HG02610 (cell line): ENCODE results near the gene UCP3.

Experiments used
- ATAC-seq: cut with Tn5 transposase; IDR thresholded peaks from one replicate; pipeline ENCODE4 v1.9.1; 2021; ENCODE audit warnings: mild to moderate bottlenecking, moderate library complexity; ENCODE audit not compliant: unreplicated experiment

Gene UCP3

DNA sequence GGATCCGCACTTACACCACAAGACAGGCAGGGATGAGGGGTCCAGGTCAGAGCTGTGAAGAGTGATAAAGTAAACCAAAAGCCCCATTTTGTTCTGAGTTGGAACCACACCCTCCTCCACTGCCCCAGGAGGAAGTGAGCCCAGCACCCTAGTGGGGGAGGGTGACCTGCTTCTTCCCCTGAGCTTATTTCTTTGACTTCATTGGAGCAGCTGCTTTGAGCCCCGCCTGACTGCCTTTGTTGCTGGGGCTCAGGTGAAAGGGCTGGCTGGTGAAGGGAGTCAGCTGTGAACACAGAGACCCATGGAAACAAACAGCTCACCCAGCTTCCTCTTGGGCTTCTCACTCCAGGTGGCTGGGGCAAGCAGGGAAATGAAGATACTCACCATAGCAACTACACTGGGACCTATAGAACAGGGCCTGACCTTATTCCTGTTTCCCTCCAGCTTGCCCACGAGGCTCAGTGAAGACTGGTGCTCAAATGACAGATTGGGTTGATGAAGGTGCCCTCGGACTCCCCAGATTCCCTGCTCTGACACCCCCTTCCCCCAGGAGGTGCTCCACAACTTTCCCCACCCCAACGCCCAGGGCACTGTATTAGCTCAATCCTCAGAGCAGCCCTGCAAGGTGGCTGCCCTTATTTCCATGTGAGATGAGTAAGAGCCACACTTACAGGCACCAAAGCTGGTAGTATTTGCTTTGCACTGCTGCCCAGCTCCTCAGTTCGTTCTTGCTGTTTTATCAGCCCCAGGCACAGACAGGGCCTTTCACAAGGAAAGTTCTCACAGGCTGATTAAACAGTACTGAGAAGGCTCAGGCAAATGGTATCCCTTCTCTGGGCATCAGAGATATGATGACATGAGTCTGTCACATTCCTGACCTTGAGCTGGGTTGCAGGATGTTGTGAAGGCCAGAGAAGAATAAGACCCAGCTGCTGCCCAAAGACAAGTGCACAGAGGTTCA is 28.6 kb downstream of the UCP3 start:
- ATAC-seq: peak; percentile 56

- ATAC-seq: no peak
Observed at GRCh38 chr11:73978576-73979086, 30.3 kb downstream of the UCP3 start.

GRCh38 chr11:73977856-73978519 is 30.9 kb downstream of the UCP3 start:
- no peak for ATAC-seq

GRCh38 chr11:73976451-73977151 is 32.3 kb downstream of the UCP3 start:
- ATAC-seq: no peak

DNA sequence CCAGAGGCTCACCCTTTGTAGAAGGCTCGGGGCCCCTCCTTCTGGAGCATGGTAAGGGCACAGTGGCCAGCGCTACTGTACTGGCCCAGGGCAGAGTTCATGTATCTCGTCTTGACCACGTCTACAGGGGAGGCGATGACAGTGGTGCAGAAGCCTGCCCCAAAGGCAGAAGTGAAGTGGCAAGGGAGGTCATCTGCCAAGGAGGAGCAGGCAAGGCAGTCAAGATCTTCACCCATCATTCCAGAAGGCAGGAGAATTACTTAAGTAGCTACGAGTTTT is 33.5 kb downstream of the UCP3 start:
- no peak for ATAC-seq

DNA sequence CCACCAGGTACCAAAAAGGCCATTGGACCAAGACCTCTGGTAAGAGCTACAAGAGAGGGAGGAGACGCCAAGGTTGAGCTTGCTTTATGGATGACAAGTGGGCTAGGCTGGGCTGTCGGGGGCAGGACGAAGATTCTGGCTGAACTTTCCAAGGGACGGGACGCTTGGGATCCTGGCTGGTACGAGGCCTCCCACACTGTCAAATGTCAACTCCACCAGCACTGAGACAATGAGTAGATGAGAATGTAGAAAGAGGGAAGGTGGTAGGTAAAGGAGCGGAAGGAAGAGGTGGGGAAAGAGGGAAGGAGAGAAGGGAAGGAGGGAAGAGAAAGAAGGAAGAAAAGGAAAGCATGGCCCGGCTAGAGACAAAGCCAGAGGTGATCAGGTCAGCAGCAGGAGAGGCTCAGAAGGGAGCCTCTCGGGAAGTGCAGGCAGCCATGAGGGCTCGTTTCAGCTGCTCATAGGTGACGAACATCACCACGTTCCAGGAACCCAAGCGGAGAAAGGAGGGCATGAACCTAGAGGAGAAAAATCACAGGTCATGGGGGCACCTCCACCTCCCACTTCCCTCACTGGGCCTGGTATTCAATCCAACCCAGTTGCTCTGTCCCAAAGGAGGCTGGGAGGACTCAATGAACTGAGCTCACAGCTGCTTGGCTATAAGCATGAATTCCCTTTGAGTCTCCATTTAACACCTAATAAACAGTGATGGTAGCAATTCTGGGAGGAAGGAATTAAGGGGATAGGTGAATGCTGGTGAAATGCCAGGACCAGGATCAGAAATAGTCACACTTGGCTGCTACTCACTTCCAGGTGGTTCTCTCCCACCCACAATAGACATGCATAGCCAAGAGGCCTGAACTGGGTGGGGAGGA is 34.0 kb downstream of the UCP3 start:
- no peak for ATAC-seq

- no peak for ATAC-seq
Observed at GRCh38 chr11:73972620-73973449, 36.0 kb downstream of the UCP3 start.

DNA sequence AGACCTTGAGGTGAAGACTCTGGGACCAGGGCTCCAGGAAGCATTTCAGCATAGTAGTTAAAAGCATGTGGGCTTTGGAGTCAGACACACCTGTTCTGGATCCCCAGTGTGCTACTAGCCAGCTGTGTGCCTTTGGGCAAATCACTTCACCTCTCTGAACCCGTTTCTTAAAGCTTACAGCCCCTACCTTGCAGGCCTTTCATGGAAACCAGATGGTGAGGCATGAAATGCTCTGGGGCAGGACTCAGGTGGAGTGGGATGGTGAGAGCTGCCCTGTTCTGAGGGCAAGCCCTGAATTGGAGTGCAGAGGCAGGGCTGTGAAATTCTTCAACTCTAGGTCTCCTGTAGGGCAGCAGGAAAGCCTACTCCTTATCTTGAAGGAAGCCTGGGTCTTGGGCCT is 36.7 kb downstream of the UCP3 start:
- no peak for ATAC-seq

- no peak for ATAC-seq
Observed at GRCh38 chr11:73971175-73971719, 37.6 kb downstream of the UCP3 start.

DNA sequence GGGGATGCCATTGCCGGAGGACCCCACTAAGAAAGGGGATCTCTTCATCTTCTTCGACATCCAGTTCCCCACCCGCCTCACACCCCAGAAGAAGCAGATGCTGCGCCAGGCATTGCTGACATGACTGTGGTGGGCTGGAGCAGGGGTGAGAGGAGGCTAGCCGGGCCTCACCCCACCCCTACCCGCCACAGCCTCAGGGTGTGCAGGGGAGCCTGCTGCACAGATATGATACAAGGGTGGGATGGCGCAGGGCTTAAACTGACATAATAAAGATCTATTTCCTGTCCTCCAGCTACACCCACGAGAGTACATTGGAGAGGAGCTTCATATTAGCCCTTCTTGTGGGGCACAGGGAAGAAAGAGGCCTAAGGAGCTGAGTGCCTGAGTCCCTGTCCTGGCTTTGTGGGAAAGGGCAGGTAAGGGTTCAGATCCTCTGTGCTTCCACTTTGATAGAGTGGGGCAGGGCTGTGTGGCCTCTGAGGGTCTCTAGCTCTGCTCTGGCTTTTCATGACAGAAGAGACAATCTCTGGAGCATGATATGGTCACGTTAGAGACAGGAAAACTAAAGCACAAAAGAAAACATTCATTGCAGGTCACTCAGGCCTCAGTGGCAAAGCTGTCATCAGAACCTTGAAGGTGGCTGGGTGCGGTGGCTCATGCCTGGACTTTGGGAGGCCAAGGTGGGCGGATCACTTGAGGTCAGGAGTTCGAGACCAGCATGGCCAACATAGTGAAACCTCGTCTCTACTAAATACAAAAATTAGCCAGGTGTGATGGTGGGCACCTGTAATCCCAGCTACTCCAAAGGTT is 38.7 kb downstream of the UCP3 start:
- ATAC-seq: no peak

GRCh38 chr11:73969091-73969490 is 39.8 kb downstream of the UCP3 start:
- ATAC-seq: no peak

DNA sequence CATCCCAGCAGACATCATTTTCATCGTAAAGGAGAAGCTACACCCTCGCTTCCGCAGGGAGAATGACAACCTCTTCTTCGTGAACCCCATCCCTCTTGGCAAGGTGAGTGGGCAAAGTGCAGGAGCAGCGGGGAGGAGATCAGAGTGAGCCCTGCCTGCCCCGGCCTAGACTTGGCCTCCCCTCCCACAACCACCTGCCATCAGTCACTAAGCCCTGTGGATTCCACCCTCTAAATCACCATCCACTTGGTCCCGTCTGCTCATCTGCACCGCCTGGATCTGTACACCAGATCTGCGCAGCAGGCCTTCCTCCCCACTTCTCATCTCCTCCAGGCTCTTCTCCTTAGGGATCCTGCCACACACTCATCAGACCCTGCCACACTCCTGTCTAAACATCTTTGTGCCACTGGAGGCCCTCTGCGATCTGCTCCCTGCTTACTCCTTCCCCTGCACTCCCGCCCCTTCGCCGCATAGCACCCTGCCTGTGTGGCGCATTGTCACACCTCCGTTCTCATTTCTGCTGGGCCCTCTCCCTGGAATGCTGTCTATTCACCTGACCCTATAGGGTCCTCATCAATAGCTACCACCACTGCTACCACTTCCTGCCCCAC is 40.4 kb downstream of the UCP3 start:
- no peak for ATAC-seq

- no peak for ATAC-seq
Observed at GRCh38 chr11:73965764-73966121, 43.1 kb downstream of the UCP3 start.

GRCh38 chr11:73965076-73965763 is 43.7 kb downstream of the UCP3 start:
- no peak for ATAC-seq

GRCh38 chr11:73963861-73964260 is 45.0 kb downstream of the UCP3 start:
- no peak for ATAC-seq

DNA sequence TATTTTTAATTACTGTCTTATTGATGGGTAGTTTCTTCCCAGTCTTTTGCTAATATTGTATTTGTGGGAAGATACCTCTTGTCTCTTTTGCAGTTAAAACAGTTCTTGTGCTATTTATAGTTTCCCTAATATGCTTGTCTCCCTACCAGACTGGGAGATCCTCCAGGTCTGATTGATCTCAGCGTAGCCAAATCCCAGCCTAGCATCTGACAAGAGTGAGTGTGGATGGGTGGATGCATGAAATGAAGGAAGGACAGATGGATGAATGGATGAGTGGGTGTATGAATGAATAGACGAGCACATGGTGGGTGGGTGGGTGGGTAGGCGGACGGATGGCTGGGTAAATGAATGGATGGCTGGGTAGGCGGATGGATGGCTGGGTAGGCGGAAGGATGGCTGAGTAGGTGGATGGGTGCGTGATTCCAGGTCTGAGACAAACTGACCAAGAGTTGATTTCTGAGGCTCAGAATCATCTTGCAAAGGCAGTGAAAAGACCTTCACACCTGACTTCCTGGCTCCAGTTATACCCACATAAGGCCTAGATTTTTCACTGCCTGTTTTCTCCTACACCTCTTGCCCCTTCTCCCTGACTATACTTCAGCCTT is 46.7 kb downstream of the UCP3 start:
- no peak for ATAC-seq

GRCh38 chr11:73961321-73961720 is 47.6 kb downstream of the UCP3 start:
- no peak for ATAC-seq
